Neural progenitor cell (in vitro differentiated cells): ENCODE measurements around the gene RIN2.

Experiments used
- CTCF ChIP-seq: fragments of 200-600 bp; sonication (generic); IDR thresholded peaks from 2 replicates; pipeline ENCODE4 v1.5.1; 2017; ENCODE audit warnings: antibody characterized with exemption, mild to moderate bottlenecking
- EZH2 ChIP-seq: fragments of 200-600 bp; sonication (generic); IDR thresholded peaks from 2 replicates; pipeline ENCODE4 v1.6.1; 2017; ENCODE audit warnings: antibody characterized with exemption, mild to moderate bottlenecking, moderate library complexity
- EZH2phosphoT487 ChIP-seq: fragments of 200-600 bp; sonication (generic); IDR thresholded peaks from 2 replicates; pipeline ENCODE4 v1.6.1; 2017; ENCODE audit warnings: antibody characterized with exemption

- no peak for TF ChIP-seq EZH2
- no peak for TF ChIP-seq CTCF
- no peak for TF ChIP-seq EZH2phosphoT487
Measured at GRCh38 chr20:19735446-19735845, 22.6 kb upstream of the RIN2 start.
